ENCODE measurements around the gene TXN2.

Gene TXN2

GRCh38 chr22:36467042-36467810, 14.2 kb downstream of the TXN2 start:
- no peaks in the 10 kb centered on the region for H3K4me1 ChIP-seq (ENCODE audit: insufficient read depth, low read length, severe bottlenecking)

GRCh38 chr22:36466258-36466657, 15.2 kb downstream of the TXN2 start:
- H2AFZ ChIP-seq (ENCODE audit: low read length), result no peak overlapping the region
- no peaks in the 10 kb centered on the region for H3K79me2 ChIP-seq (ENCODE audit: insufficient read depth, low read length)
- H4K20me1 ChIP-seq (ENCODE audit: insufficient read depth, low read length), result no peaks in the 10 kb centered on the region
- no peaks in the 10 kb centered on the region for H3F3A ChIP-seq (ENCODE audit: insufficient read depth, low read length)
- TF ChIP-seq EZH2 (IDR thresholded peaks at IDR 0.05; ENCODE audit: borderline replicate concordance, low read length), result no peak
- no peak for TF ChIP-seq CTCF (IDR thresholded peaks at IDR 0.05; ENCODE audit: low read length)
- no peak overlapping the region for H3K4me2 ChIP-seq (ENCODE audit: low read length)
- H3K9me2 ChIP-seq (ENCODE audit: low read depth, low read length), result no peaks in the 10 kb centered on the region
- no peaks in the 10 kb centered on the region for H3K27me3 ChIP-seq (ENCODE audit: insufficient read depth, low read length)
- H3K27ac ChIP-seq (ENCODE audit: low read depth, low read length, poor library complexity, severe bottlenecking), result no peak overlapping the region
- H3K4me3 ChIP-seq (ENCODE audit: low read depth, low read length, poor library complexity, severe bottlenecking), result no peak overlapping the region
- H3K9me3 ChIP-seq (ENCODE audit: low read length), result no peaks in the 10 kb centered on the region
- no peaks in the 10 kb centered on the region for H3K4me1 ChIP-seq (ENCODE audit: insufficient read depth, low read length, severe bottlenecking)
- no peak overlapping the region for H3K9ac ChIP-seq (ENCODE audit: low read length)
- peaks cover 38% of the 10 kb centered on the region; the same call in 1 of the 2 replicates for H3K36me3 ChIP-seq (ENCODE audit: insufficient read depth, low read length)

More at GRCh38 chr22:36467042-36467810, 14.2 kb downstream of the TXN2 start:
- H3K9me2 ChIP-seq (ENCODE audit: low read depth, low read length), result no peaks in the 10 kb centered on the region
- H2AFZ ChIP-seq (ENCODE audit: low read length), result no peak overlapping the region
- H3K9me3 ChIP-seq (ENCODE audit: low read length), result no peaks in the 10 kb centered on the region
- H3F3A ChIP-seq (ENCODE audit: insufficient read depth, low read length), result no peaks in the 10 kb centered on the region
- no peaks in the 10 kb centered on the region for H3K27me3 ChIP-seq (ENCODE audit: insufficient read depth, low read length)
- no peak for TF ChIP-seq CTCF (IDR thresholded peaks at IDR 0.05; ENCODE audit: low read length)
- TF ChIP-seq EZH2 (IDR thresholded peaks at IDR 0.05; ENCODE audit: borderline replicate concordance, low read length), result no peak
- no peak overlapping the region for H3K27ac ChIP-seq (ENCODE audit: low read depth, low read length, poor library complexity, severe bottlenecking)
- no peak overlapping the region for H3K4me3 ChIP-seq (ENCODE audit: low read depth, low read length, poor library complexity, severe bottlenecking)
- H3K4me2 ChIP-seq (ENCODE audit: low read length), result no peak overlapping the region
- H3K79me2 ChIP-seq (ENCODE audit: insufficient read depth, low read length), result no peaks in the 10 kb centered on the region
- H3K36me3 ChIP-seq (ENCODE audit: insufficient read depth, low read length), result peaks cover 47% of the 10 kb centered on the region; the same call in 1 of the 2 replicates
- H4K20me1 ChIP-seq (ENCODE audit: insufficient read depth, low read length), result no peaks in the 10 kb centered on the region
- no peak overlapping the region for H3K9ac ChIP-seq (ENCODE audit: low read length)

GRCh38 chr22:36465232-36466021, 16.0 kb downstream of the TXN2 start:
- no peaks in the 10 kb centered on the region for H3K4me1 ChIP-seq (ENCODE audit: insufficient read depth, low read length, severe bottlenecking)
- no peak overlapping the region for H2AFZ ChIP-seq (ENCODE audit: low read length)
- no peak overlapping the region for H3K4me3 ChIP-seq (ENCODE audit: low read depth, low read length, poor library complexity, severe bottlenecking)
- H3K9me3 ChIP-seq (ENCODE audit: low read length), result no peaks in the 10 kb centered on the region
- TF ChIP-seq CTCF (IDR thresholded peaks at IDR 0.05; ENCODE audit: low read length), result no peak
- TF ChIP-seq EZH2 (IDR thresholded peaks at IDR 0.05; ENCODE audit: borderline replicate concordance, low read length), result no peak
- H3K27me3 ChIP-seq (ENCODE audit: insufficient read depth, low read length), result no peaks in the 10 kb centered on the region
- H4K20me1 ChIP-seq (ENCODE audit: insufficient read depth, low read length), result no peaks in the 10 kb centered on the region
- no peak overlapping the region for H3K9ac ChIP-seq (ENCODE audit: low read length)
- H3K36me3 ChIP-seq (ENCODE audit: insufficient read depth, low read length), result peaks cover 32% of the 10 kb centered on the region; the same call in 1 of the 2 replicates
- H3F3A ChIP-seq (ENCODE audit: insufficient read depth, low read length), result no peaks in the 10 kb centered on the region
- no peaks in the 10 kb centered on the region for H3K9me2 ChIP-seq (ENCODE audit: low read depth, low read length)
- no peaks in the 10 kb centered on the region for H3K79me2 ChIP-seq (ENCODE audit: insufficient read depth, low read length)
- no peak overlapping the region for H3K4me2 ChIP-seq (ENCODE audit: low read length)
- no peak overlapping the region for H3K27ac ChIP-seq (ENCODE audit: low read depth, low read length, poor library complexity, severe bottlenecking)

Measured in OCI-LY1 (cell line).